Activated naive CD8-positive, alpha-beta T cell treated with anti-CD3 and anti-CD28 coated beads for 36 hours (primary cell): Measurements from ENCODE around the gene SEC14L3. TPM values are rescaled to one million over a fixed set of nuclear protein-coding genes. Genes with fewer than 3 reads are reported as not detected.

Experiments used
- DNase-seq: peaks from one replicate; pipeline ENCODE4 v3.0.0; 2021
- H3K27ac Mint-ChIP-seq: one replicate; pipeline ENCODE4 v1.8.0; 2022; ENCODE audit warnings: mild to moderate bottlenecking, moderate library complexity, mixed read lengths
- H3K27me3 Mint-ChIP-seq: one replicate; pipeline ENCODE4 v1.8.0; 2022; ENCODE audit warnings: mild to moderate bottlenecking, mixed read lengths
- H3K36me3 Mint-ChIP-seq: one replicate; pipeline ENCODE4 v1.8.0; 2021; ENCODE audit warnings: mild to moderate bottlenecking, mixed read lengths
- H3K4me1 Mint-ChIP-seq: one replicate; pipeline ENCODE4 v1.8.0; 2021; ENCODE audit warnings: mixed read lengths
- H3K4me3 Mint-ChIP-seq: one replicate; pipeline ENCODE4 v1.8.0; 2022; ENCODE audit warnings: mild to moderate bottlenecking, moderate library complexity, mixed read lengths
- H3K9me3 Mint-ChIP-seq: one replicate; pipeline ENCODE4 v1.8.0; 2022; ENCODE audit warnings: mixed read lengths
- total RNA-seq, 2 experiments: library from RNA; stranded (reverse); gene quantifications; one replicate each; pipeline ENCODE4 v1.2.3, GENCODE V29; 2021

The SEC14L3 gene
- total RNA-seq, result not detected

GRCh38 chr22:30471616-30472318 is at the start of gene SEC14L3:
SEC14L3 (minus strand) TSS chr22:30472017; CDS start chr22:30471958, 59 bp downstream.
- DNase-seq, result no peak
- no peaks in the 10 kb centered on the region for H3K4me1 Mint-ChIP-seq
- no peak within 1 kb of the TSS for H3K27ac Mint-ChIP-seq
- no peaks in the 10 kb centered on the region for H3K36me3 Mint-ChIP-seq
- H3K27me3 Mint-ChIP-seq, result peaks cover 21% of the 10 kb centered on the region
- no peak within 1 kb of the TSS for H3K4me3 Mint-ChIP-seq
- H3K9me3 Mint-ChIP-seq, result no peaks in the 10 kb centered on the region

- no peak overlapping the region for H3K27ac Mint-ChIP-seq
- H3K4me1 Mint-ChIP-seq, result no peaks in the 10 kb centered on the region
- H3K27me3 Mint-ChIP-seq, result no peaks in the 10 kb centered on the region
- no peaks in the 10 kb centered on the region for H3K36me3 Mint-ChIP-seq
- no peak overlapping the region for H3K4me3 Mint-ChIP-seq
- H3K9me3 Mint-ChIP-seq, result no peaks in the 10 kb centered on the region
- DNase-seq, result no peak
These were observed 48.1 kb upstream of the SEC14L3 start for GRCh38 chr22:30519842-30520425.

GRCh38 chr22:30516731-30517130 is 44.9 kb upstream of the SEC14L3 start:
- Mint-ChIP-seq H3K4me1 (no peaks in the 10 kb centered on the region), H3K27ac (no peak overlapping the region), H3K27me3 (no peaks in the 10 kb centered on the region), H3K4me3 (no peak overlapping the region), H3K36me3 (no peaks in the 10 kb centered on the region), H3K9me3 (no peaks in the 10 kb centered on the region)
- no peak for DNase-seq

DNA sequence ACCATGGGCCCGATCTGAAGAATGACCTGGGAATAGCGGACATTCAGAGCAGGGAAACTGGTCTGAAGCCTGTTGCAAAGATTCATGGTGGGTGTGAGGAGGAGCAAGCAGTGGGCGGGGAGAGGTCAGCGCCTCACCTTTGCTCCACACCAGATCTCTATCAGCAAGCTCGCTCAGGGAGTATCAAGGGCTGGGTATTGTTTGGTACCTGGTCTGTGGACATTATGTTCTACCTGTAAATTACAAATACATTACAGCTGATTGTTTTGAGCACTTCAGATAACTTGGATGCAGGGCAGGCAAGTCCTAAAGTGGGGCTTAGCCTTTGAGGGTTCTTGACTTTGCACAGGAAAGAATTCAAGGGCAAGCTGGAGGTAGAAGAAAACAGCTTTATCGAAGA is 44.5 kb upstream of the SEC14L3 start:
- Mint-ChIP-seq H3K4me1 (no peaks in the 10 kb centered on the region), H3K9me3 (no peaks in the 10 kb centered on the region), H3K36me3 (no peaks in the 10 kb centered on the region), H3K27ac (no peak overlapping the region), H3K4me3 (no peak overlapping the region), H3K27me3 (no peaks in the 10 kb centered on the region)
- DNase-seq, result no peak

GRCh38 chr22:30514252-30514651 is 42.4 kb upstream of the SEC14L3 start:
- DNase-seq, result no peak
- no peak overlapping the region for H3K4me3 Mint-ChIP-seq
- no peaks in the 10 kb centered on the region for H3K4me1 Mint-ChIP-seq
- no peaks in the 10 kb centered on the region for H3K9me3 Mint-ChIP-seq
- no peaks in the 10 kb centered on the region for H3K27me3 Mint-ChIP-seq
- no peaks in the 10 kb centered on the region for H3K36me3 Mint-ChIP-seq
- H3K27ac Mint-ChIP-seq, result no peak overlapping the region

- Mint-ChIP-seq H3K4me1 (no peaks in the 10 kb centered on the region), H3K27me3 (no peaks in the 10 kb centered on the region), H3K27ac (no peak overlapping the region), H3K36me3 (no peaks in the 10 kb centered on the region), H3K9me3 (no peaks in the 10 kb centered on the region), H3K4me3 (no peak overlapping the region)
- DNase-seq, result no peak
These were observed 41.6 kb upstream of the SEC14L3 start for GRCh38 chr22:30513462-30513861.

GRCh38 chr22:30511911-30512310 is 40.1 kb upstream of the SEC14L3 start:
- no peaks in the 10 kb centered on the region for H3K9me3 Mint-ChIP-seq
- DNase-seq, result no peak
- no peak overlapping the region for H3K27ac Mint-ChIP-seq
- H3K36me3 Mint-ChIP-seq, result no peaks in the 10 kb centered on the region
- no peaks in the 10 kb centered on the region for H3K4me1 Mint-ChIP-seq
- H3K27me3 Mint-ChIP-seq, result peaks cover 2% of the 10 kb centered on the region
- H3K4me3 Mint-ChIP-seq, result no peak overlapping the region

DNA sequence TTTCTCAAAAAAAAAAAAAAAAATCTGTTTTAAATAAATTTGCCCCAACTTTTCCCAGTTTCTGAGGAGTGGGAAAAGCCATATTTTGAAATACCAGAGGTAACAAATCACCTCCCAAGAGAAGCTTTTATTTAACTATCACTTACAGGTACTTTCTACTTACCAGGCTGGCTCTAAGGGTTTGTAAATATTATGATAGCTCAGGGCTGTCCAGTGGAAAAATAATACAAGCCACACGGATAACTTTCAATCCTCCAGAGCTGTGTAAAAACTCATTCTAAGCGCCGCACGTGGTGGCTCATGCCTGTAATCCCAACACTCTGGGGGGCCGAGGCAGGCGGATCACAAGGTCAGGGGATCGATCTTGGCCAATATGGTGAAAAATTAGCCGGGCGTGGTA is 39.3 kb upstream of the SEC14L3 start:
- H3K9me3 Mint-ChIP-seq, result no peaks in the 10 kb centered on the region
- H3K36me3 Mint-ChIP-seq, result no peaks in the 10 kb centered on the region
- H3K27ac Mint-ChIP-seq, result no peak overlapping the region
- H3K4me1 Mint-ChIP-seq, result no peaks in the 10 kb centered on the region
- no peak for DNase-seq
- H3K4me3 Mint-ChIP-seq, result no peak overlapping the region
- H3K27me3 Mint-ChIP-seq, result peaks cover 9% of the 10 kb centered on the region

DNA sequence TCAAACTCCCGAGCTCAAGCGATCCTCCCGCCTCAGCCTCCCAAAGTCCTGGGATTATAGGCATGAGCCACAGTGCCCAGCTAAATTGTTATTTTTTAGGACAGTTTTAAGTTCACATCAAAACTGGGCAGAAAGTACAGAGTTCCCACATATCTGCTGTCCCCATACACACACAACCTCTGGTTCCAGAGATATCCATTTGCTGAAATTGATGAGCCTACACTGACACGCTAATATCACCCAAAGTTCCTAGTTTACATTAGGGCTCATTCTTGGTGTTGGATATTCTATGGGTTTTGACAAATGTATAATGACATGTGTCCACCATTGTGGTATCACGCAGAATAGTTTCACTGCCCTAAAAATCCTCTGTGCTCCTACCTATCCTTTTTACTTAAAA is 36.4 kb upstream of the SEC14L3 start:
- H3K9me3 Mint-ChIP-seq, result no peaks in the 10 kb centered on the region
- H3K4me1 Mint-ChIP-seq, result no peaks in the 10 kb centered on the region
- H3K4me3 Mint-ChIP-seq, result no peak overlapping the region
- peaks cover 30% of the 10 kb centered on the region for H3K27me3 Mint-ChIP-seq
- DNase-seq, result no peak
- H3K36me3 Mint-ChIP-seq, result no peaks in the 10 kb centered on the region
- no peak overlapping the region for H3K27ac Mint-ChIP-seq

GRCh38 chr22:30507670-30508069 is 35.9 kb upstream of the SEC14L3 start:
- Mint-ChIP-seq H3K4me3 (no peak overlapping the region), H3K27me3 (peaks cover 33% of the 10 kb centered on the region), H3K36me3 (no peaks in the 10 kb centered on the region), H3K27ac (no peak overlapping the region), H3K4me1 (no peaks in the 10 kb centered on the region), H3K9me3 (no peaks in the 10 kb centered on the region)
- no peak for DNase-seq

- Mint-ChIP-seq H3K9me3 (no peaks in the 10 kb centered on the region), H3K27ac (no peak overlapping the region)
These were observed 34.7 kb upstream of the SEC14L3 start for GRCh38 chr22:30506507-30506968.

DNA sequence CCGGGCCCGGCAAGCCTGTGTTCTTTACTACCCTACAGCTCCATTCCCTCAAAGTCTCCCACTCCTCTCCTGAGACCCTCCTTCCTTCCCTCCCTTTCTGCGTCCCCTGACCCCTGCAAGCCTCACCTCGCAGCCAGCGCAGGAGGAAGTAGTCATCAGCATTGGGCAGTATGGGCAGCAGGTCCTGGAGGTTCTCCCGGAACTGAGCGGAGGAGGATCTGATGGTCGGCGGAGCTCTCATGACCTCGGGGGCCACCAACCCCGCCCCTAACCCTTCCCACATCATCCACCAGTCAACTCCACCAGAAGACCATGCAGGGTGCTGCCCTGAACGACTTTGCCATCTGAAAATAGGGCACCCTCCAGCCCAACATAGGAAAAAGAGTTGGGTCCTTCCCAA is 31.7 kb upstream of the SEC14L3 start:
- Mint-ChIP-seq H3K4me1 (no peaks in the 10 kb centered on the region), H3K27ac (no peak overlapping the region), H3K9me3 (no peaks in the 10 kb centered on the region), H3K27me3 (peaks cover 52% of the 10 kb centered on the region), H3K4me3 (no peak overlapping the region), H3K36me3 (no peaks in the 10 kb centered on the region)
- DNase-seq, result no peak

More at GRCh38 chr22:30506507-30506968, 34.7 kb upstream of the SEC14L3 start:
- Mint-ChIP-seq H3K27me3 (peaks cover 42% of the 10 kb centered on the region), H3K4me1 (no peaks in the 10 kb centered on the region), H3K36me3 (no peaks in the 10 kb centered on the region), H3K4me3 (no peak overlapping the region)
- no peak for DNase-seq

DNA sequence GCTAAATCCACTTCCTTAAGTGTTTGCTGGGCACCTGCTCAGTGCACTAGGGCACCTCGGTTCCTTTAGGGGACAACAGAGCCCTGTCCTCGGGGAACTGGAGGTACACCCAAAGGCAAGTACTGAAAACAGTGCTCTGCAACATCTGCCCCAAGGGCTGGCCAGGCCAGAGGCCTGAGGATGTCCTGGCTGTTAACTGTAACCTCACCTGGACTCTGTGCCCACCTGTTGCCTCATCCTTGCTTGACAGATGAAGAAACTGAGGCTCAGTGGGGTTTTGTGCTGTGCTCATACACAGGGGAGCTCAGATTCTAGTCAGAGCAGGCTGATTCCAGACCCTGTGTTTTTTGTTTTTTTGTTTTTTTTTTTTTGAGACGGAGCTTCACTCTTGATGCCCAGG is 31.1 kb upstream of the SEC14L3 start:
- Mint-ChIP-seq H3K36me3 (no peaks in the 10 kb centered on the region), H3K27ac (no peak overlapping the region), H3K27me3 (peaks cover 52% of the 10 kb centered on the region), H3K9me3 (no peaks in the 10 kb centered on the region), H3K4me1 (no peaks in the 10 kb centered on the region), H3K4me3 (no peak overlapping the region)
- DNase-seq, result no peak

DNA sequence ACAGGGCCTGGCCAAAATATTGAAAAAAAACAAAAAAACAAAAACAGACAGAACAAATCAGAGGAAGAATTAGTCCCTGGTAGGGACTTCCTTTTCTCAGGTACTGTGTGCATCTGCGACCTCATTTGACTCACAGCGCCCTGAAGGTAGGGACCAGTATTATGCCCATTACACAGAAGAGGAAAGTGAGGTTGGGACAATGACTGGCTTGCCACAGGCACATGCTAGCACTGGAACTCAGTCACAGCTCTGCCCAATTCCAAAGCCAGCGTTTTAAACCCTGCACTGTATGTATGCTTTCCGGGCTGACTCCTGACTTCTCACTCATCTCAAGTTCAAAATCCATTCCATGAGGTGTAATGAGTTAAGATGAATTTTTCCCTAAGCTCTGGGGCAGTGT is 30.3 kb upstream of the SEC14L3 start:
- Mint-ChIP-seq H3K36me3 (no peaks in the 10 kb centered on the region), H3K4me1 (no peaks in the 10 kb centered on the region), H3K4me3 (no peak overlapping the region), H3K9me3 (no peaks in the 10 kb centered on the region), H3K27me3 (peaks cover 52% of the 10 kb centered on the region), H3K27ac (no peak overlapping the region)
- no peak for DNase-seq

DNA sequence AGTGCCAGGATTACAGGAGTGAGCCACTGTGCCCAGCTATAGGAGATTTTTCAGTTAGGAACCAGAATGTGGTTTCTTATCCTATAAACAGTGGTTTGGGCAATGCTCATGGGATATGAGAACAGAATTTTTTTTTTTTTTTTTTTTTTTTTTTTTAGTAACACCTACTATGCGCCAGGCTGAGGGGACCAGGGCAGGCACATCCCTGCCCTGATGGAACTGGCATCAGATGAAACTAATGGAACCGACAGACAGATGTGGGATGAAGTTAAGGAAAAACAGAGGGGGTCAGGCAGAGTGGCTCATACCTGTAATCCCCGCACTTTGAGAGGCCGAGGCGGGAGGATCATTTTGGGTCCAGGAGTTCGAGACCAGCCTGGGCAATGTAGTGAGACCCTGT is 28.8 kb upstream of the SEC14L3 start:
- no peaks in the 10 kb centered on the region for H3K4me1 Mint-ChIP-seq
- H3K4me3 Mint-ChIP-seq, result no peak overlapping the region
- H3K36me3 Mint-ChIP-seq, result no peaks in the 10 kb centered on the region
- H3K27ac Mint-ChIP-seq, result no peak overlapping the region
- no peak for DNase-seq
- H3K9me3 Mint-ChIP-seq, result no peaks in the 10 kb centered on the region
- H3K27me3 Mint-ChIP-seq, result peaks cover 41% of the 10 kb centered on the region
